Measurements from ENCODE around the gene PPEF2. TPM values are rescaled to one million over a fixed set of nuclear protein-coding genes. Genes with fewer than 3 reads are reported as not detected.

The PPEF2 gene
- polyA plus RNA-seq, 2 of the 4 experiments (the other 2 are of a cell fraction): 0.03 TPM; not detected in 1

- Histone ChIP-seq H3K9me3 (no peaks in the 10 kb centered on the region), H3K4me3 (no peak overlapping the region), H3K4me1 (peaks cover 3% of the 10 kb centered on the region; the same call in 1 of the 3 replicates), H3K27ac (no peak overlapping the region), H3K4me2 (no peak overlapping the region)
- POLR2A ChIA-PET: interaction anchor here (0.5 kb wide), 1 partner anchor 314 kb away, joined by 6 read pairs; no protein-coding TSS in a partner anchor
- ATAC-seq (no peak), FAIRE-seq (no peak), DNase-seq (ENCODE audit: low read depth in 1 of 2, low spot score in 1 of 2) (no peak)
- TF ChIP-seq CTCF (IDR thresholded peaks at IDR 0.05) (no peak), RNF2 (IDR thresholded peaks at IDR 0.05; ENCODE audit: borderline replicate concordance, low read depth) (no peak), PHF8 (IDR thresholded peaks at IDR 0.05; ENCODE audit: borderline replicate concordance, low read depth) (no peak), EP300 (IDR thresholded peaks at IDR 0.05) (no peak), PBX3 (IDR thresholded peaks at IDR 0.05) (no peak), HES2 (IDR thresholded peaks at IDR 0.05) (no peak), ZFP36 (IDR thresholded peaks at IDR 0.05; ENCODE audit: borderline replicate concordance, partially characterized antibody) (no peak)
- WGBS (ENCODE audit: missing lambda C conversion rate): 100% methylated on average over 2 of the region's 2 CpGs
- CTCF ChIA-PET: interaction anchor here (1.1 kb wide), 1 partner anchor 19 kb away, joined by 3 read pairs; the partner anchor contains the start of gene NAAA
Observed at GRCh38 chr4:75921910-75922309, 19.7 kb upstream of the PPEF2 start.

GRCh38 chr4:75920327-75920726 lies 18.1 kb upstream of the PPEF2 start:
- ATAC-seq: no peak
- H3K4me2 ChIP-seq: no peak overlapping the region
- H3K27ac ChIP-seq: no peak overlapping the region
- 91% methylated on average over 4 of the region's 4 CpGs for WGBS (ENCODE audit: missing lambda C conversion rate)
- peaks cover 8% of the 10 kb centered on the region for H3K4me1 ChIP-seq
- TF ChIP-seq USF2 (IDR thresholded peaks at IDR 0.05): no peak
- no peak for TF ChIP-seq PHF8 (IDR thresholded peaks at IDR 0.05; ENCODE audit: borderline replicate concordance, low read depth)
- TF ChIP-seq ELK1 (IDR thresholded peaks at IDR 0.05; ENCODE audit: low read depth, low read length): no peak
- TF ChIP-seq HOXB5 (CRISPR knock-in tag; IDR thresholded peaks at IDR 0.05): no peak
- no peak for TF ChIP-seq EP300 (IDR thresholded peaks at IDR 0.05)
- TF ChIP-seq PBX3 (IDR thresholded peaks at IDR 0.05): no peak
- POLR2A ChIA-PET: no interaction called here
- no peaks in the 10 kb centered on the region for H3K9me3 ChIP-seq
- CTCF ChIA-PET: no interaction called here
- H3K4me3 ChIP-seq: no peak overlapping the region
- FAIRE-seq: no peak
- DNase-seq (ENCODE audit: low read depth in 1 of 2, low spot score in 1 of 2): no peak

- no peak for DNase-seq (ENCODE audit: low read depth in 1 of 2, low spot score in 1 of 2)
- WGBS (ENCODE audit: missing lambda C conversion rate): 56% methylated on average over 3 of the region's 3 CpGs
- CTCF ChIA-PET: no interaction called here
- FAIRE-seq: no peak
- Histone ChIP-seq H3K4me1 (peaks cover 8% of the 10 kb centered on the region), H3K27ac (no peak overlapping the region), H3K9me3 (no peaks in the 10 kb centered on the region), H3K4me2 (no peak overlapping the region), H3K4me3 (no peak overlapping the region)
- POLR2A ChIA-PET: no interaction called here
- no peak for ATAC-seq
- TF ChIP-seq RAD21 (conservative IDR thresholded peaks at IDR 0.05 in 1 of 2, IDR thresholded peaks at IDR 0.05 in 1 of 2): no peak
- no peak for TF ChIP-seq RCOR1 (IDR thresholded peaks at IDR 0.05; ENCODE audit: low read depth, low read length)
- no peak for TF ChIP-seq BCL3 (IDR thresholded peaks at IDR 0.05)
Observed at GRCh38 chr4:75919920-75920319, 17.7 kb upstream of the PPEF2 start.

All from A549 (cell line).